Stomach (tissue), 4 donors: ENCODE data around the gene LAMP1.

Experiments used
- CTCF ChIP-seq, 7 experiments: fragments of 450-650 bp in 4 of 7; fragments of 200-600 bp in 3 of 7; sonication (generic) in 3 of 7; IDR thresholded peaks; one replicate each; pipeline ENCODE4 v1.5.1; 2016 to 2019; ENCODE audit warnings: antibody characterized with exemption in 7 of 7, control low read depth in 2 of 7, mild to moderate bottlenecking in 1 of 7
- EP300 ChIP-seq: sonication (generic); formaldehyde crosslinking; IDR thresholded peaks from one replicate; pipeline ENCODE4 v1.6.1; 2017; ENCODE audit warnings: antibody characterized with exemption

GRCh38 chr13:113369189-113369588 lies 72.2 kb downstream of the LAMP1 start:
- TF ChIP-seq CTCF (IDR thresholded peaks at IDR 0.05) (no peak), EP300 (no peak)
